Neural progenitor cell (in vitro differentiated cells): ENCODE measurements around the gene CYYR1.

ENCODE experiments used
- EZH2 ChIP-seq: fragments of 200-600 bp; sonication (generic); IDR thresholded peaks from 2 replicates; pipeline ENCODE4 v1.6.1; 2017; ENCODE audit warnings: antibody characterized with exemption, mild to moderate bottlenecking, moderate library complexity
- TF ChIP-seq, protein P1 (sequence below): fragments of 200-600 bp; sonication (generic); IDR thresholded peaks from 2 replicates; pipeline ENCODE4 v1.5.1; 2017; ENCODE audit warnings: antibody characterized with exemption, mild to moderate bottlenecking

DNA sequence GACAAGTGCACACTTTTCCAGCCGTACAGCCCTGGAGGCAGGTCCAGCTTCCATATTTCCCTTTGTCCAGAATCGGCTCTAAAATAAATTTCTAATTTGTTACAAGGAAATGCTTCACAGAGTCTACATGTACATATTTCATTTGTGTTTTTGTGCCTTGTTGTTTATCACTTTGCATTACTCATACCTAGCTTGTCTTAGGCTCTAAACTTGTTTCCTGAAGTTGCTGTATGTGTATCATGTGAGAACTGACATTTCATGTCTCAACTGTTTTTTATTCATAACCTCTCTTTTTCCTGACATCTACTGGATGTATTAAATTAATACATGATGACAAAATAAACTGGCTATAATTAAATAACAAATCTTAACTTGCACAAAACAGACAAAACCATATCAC is 7.5 kb downstream of the CYYR1 start:
- TF ChIP-seq, protein P1, sequence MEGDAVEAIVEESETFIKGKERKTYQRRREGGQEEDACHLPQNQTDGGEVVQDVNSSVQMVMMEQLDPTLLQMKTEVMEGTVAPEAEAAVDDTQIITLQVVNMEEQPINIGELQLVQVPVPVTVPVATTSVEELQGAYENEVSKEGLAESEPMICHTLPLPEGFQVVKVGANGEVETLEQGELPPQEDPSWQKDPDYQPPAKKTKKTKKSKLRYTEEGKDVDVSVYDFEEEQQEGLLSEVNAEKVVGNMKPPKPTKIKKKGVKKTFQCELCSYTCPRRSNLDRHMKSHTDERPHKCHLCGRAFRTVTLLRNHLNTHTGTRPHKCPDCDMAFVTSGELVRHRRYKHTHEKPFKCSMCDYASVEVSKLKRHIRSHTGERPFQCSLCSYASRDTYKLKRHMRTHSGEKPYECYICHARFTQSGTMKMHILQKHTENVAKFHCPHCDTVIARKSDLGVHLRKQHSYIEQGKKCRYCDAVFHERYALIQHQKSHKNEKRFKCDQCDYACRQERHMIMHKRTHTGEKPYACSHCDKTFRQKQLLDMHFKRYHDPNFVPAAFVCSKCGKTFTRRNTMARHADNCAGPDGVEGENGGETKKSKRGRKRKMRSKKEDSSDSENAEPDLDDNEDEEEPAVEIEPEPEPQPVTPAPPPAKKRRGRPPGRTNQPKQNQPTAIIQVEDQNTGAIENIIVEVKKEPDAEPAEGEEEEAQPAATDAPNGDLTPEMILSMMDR, result no peak
- no peak for TF ChIP-seq EZH2
